DMS153 treated with DMSO at 0.1 percent for 48 hours (cell line): Measurements from ENCODE around the gene DPP7.

ENCODE experiments used
- DNase-seq: peaks from one replicate; lab custom pipeline; 2025; ENCODE audit not compliant: unreplicated experiment; lab: John Stamatoyannopoulos, UW

DPP7 gene

GRCh38 chr9:137114613-137115393, at the start of gene DPP7:
DPP7 (minus strand) TSS chr9:137114733; CDS start chr9:137114713, 20 bp downstream.
- no peak for DNase-seq

GRCh38 chr9:137163805-137164204, 49.3 kb upstream of the DPP7 start:
- no peak for DNase-seq

- DNase-seq: no peak
Observed at GRCh38 chr9:137163365-137163715, 48.8 kb upstream of the DPP7 start.

GRCh38 chr9:137162505-137163364, 48.2 kb upstream of the DPP7 start:
- peak; percentile 44 for DNase-seq

GRCh38 chr9:137161558-137162486, 47.3 kb upstream of the DPP7 start:
- DNase-seq: peak; percentile 63

GRCh38 chr9:137160716-137161557, 46.4 kb upstream of the DPP7 start:
- DNase-seq: peak; percentile 63

GRCh38 chr9:137160054-137160425, 45.5 kb upstream of the DPP7 start:
- DNase-seq: no peak

GRCh38 chr9:137159105-137160053, 44.8 kb upstream of the DPP7 start:
- DNase-seq: no peak

- DNase-seq: peak; percentile 36
Observed at GRCh38 chr9:137158625-137159024, 44.1 kb upstream of the DPP7 start.

- no peak for DNase-seq
Observed at GRCh38 chr9:137157618-137158415, 43.3 kb upstream of the DPP7 start.

- no peak for DNase-seq
Observed at GRCh38 chr9:137156567-137157375, 42.2 kb upstream of the DPP7 start.

- DNase-seq: no peak
Observed at GRCh38 chr9:137152844-137153405, 38.4 kb upstream of the DPP7 start.

- peak; percentile 61 for DNase-seq
Observed at GRCh38 chr9:137150617-137151457, 36.3 kb upstream of the DPP7 start.

- DNase-seq: no peak
Observed at GRCh38 chr9:137149942-137150616, 35.5 kb upstream of the DPP7 start.

- DNase-seq: no peak
Observed at GRCh38 chr9:137149363-137149762, 34.8 kb upstream of the DPP7 start.

- no peak for DNase-seq
Observed at GRCh38 chr9:137148661-137149060, 34.1 kb upstream of the DPP7 start.
